CD14-positive monocyte (primary cell): ENCODE data around the gene DENND6A. TPM values are rescaled to one million over a fixed set of nuclear protein-coding genes. Genes with fewer than 3 reads are reported as not detected.

Source experiments
- DNase-seq, 3 donors: peaks; one replicate each; pipeline ENCODE4 v3.0.0-alpha.2; 2011 to 2022
- H2AFZ ChIP-seq: 2 replicates; pipeline ENCODE4 v1.6.0; 2012; ENCODE audit warnings: mild to moderate bottlenecking, low read depth, low read length, inconsistent platforms; ENCODE audit not compliant: insufficient read depth, poor library complexity, severe bottlenecking
- H3K27ac ChIP-seq, 2 donors: 1 replicate in 1 of 2; 2 replicates in 1 of 2; pipeline ENCODE4 v1.5.1; 2012 to 2013; ENCODE audit warnings: low read length in 2 of 2, control low read depth in 1 of 2, inconsistent platforms in 1 of 2, low read depth in 1 of 2, mild to moderate bottlenecking in 1 of 2
- H3K27me3 ChIP-seq, 2 donors: one replicate each; pipeline versions ENCODE4 v1.6.0 to v1.6.1; 2011 to 2013; ENCODE audit warnings: low read length in 2 of 2; ENCODE audit not compliant: control insufficient read depth in 2 of 2, insufficient read depth in 2 of 2
- H3K36me3 ChIP-seq, 2 donors: replicated peaks in 1 of 2; 1 replicate in 1 of 2; 2 replicates in 1 of 2; pipeline versions ENCODE4 v1.5.1 to v1.6.1; 2012 to 2013; ENCODE audit warnings: low read length in 2 of 2, control low read depth in 1 of 2, inconsistent platforms in 1 of 2, mild to moderate bottlenecking in 1 of 2; ENCODE audit not compliant: insufficient read depth in 2 of 2, control insufficient read depth in 1 of 2
- H3K4me1 ChIP-seq, 2 donors: 1 replicate in 1 of 2; 2 replicates in 1 of 2; pipeline versions ENCODE4 v1.5.1 to v1.6.1; 2012 to 2013; ENCODE audit warnings: low read length in 2 of 2, control low read depth in 1 of 2, inconsistent platforms in 1 of 2, mild to moderate bottlenecking in 1 of 2, moderate library complexity in 1 of 2; ENCODE audit not compliant: insufficient read depth in 2 of 2, control insufficient read depth in 1 of 2
- H3K4me2 ChIP-seq: replicated peaks from 2 replicates; pipeline ENCODE3; 2012; ENCODE audit warnings: low read length, moderate library complexity, mild to moderate bottlenecking; ENCODE audit not compliant: poor library complexity, severe bottlenecking; ENCODE audit errors: extremely low read depth
- H3K4me3 ChIP-seq, 3 experiments: fragments of 200-600 bp in 1 of 3; sonication (generic) in 1 of 3; replicated peaks in 1 of 3; 1 replicate in 2 of 3; 2 replicates in 1 of 3; pipeline ENCODE4 v1.5.1; 2011 to 2013; ENCODE audit warnings: low read length in 3 of 3, mild to moderate bottlenecking in 3 of 3, control low read depth in 2 of 3, low read depth in 2 of 3, inconsistent platforms in 1 of 3, moderate library complexity in 1 of 3
- H3K79me2 ChIP-seq: 2 replicates; pipeline ENCODE4 v1.6.0; 2012; ENCODE audit warnings: mild to moderate bottlenecking, control low read depth, inconsistent platforms, low read length, moderate library complexity; ENCODE audit not compliant: insufficient read depth
- H3K9ac ChIP-seq: 2 replicates; pipeline ENCODE4 v1.6.0; 2017; ENCODE audit warnings: low read length, mild to moderate bottlenecking; ENCODE audit not compliant: insufficient read depth, poor library complexity, severe bottlenecking
- H3K9me3 ChIP-seq, 2 donors: replicated peaks in 1 of 2; 1 replicate in 1 of 2; 2 replicates in 1 of 2; pipeline versions ENCODE4 v1.5.1 to v1.6.1; 2012 to 2013; ENCODE audit warnings: low read length in 2 of 2, control low read depth in 1 of 2; ENCODE audit not compliant: control insufficient read depth in 1 of 2, insufficient read depth in 1 of 2
- H4K20me1 ChIP-seq: 2 replicates; pipeline ENCODE4 v1.6.0; 2012; ENCODE audit warnings: mild to moderate bottlenecking, low read length, control low read depth, moderate library complexity; ENCODE audit not compliant: insufficient read depth
- H3K27ac Mint-ChIP-seq, 7 donors: one replicate each; pipeline ENCODE4 v1.8.0; 2020; ENCODE audit warnings: mild to moderate bottlenecking in 7 of 7, mixed read lengths in 7 of 7, moderate library complexity in 6 of 7, inconsistent platforms in 2 of 7
- H3K27me3 Mint-ChIP-seq, 3 donors: one replicate each; pipeline ENCODE4 v1.8.0; 2021 to 2022; ENCODE audit warnings: low read depth in 3 of 3, mild to moderate bottlenecking in 3 of 3, mixed read lengths in 3 of 3, moderate library complexity in 3 of 3, inconsistent platforms in 1 of 3
- H3K36me3 Mint-ChIP-seq, 2 donors: one replicate each; pipeline ENCODE4 v1.8.0; 2020; ENCODE audit warnings: mixed read lengths in 2 of 2, inconsistent platforms in 1 of 2, mild to moderate bottlenecking in 1 of 2
- H3K4me1 Mint-ChIP-seq: one replicate; pipeline ENCODE4 v1.8.0; 2020; ENCODE audit warnings: mild to moderate bottlenecking, mixed read lengths
- H3K4me3 Mint-ChIP-seq, 2 donors: one replicate each; pipeline ENCODE4 v1.8.0; 2020; ENCODE audit warnings: mild to moderate bottlenecking in 2 of 2, mixed read lengths in 2 of 2, moderate library complexity in 1 of 2
- H3K9me3 Mint-ChIP-seq, 7 donors: one replicate each; pipeline ENCODE4 v1.8.0; 2020 to 2022; ENCODE audit warnings: mixed read lengths in 7 of 7, mild to moderate bottlenecking in 6 of 7, moderate library complexity in 6 of 7, inconsistent platforms in 2 of 7
- WGBS: methylation state at CpG from one replicate; pipeline ENCODE4 v1.1.5; 2013; ENCODE audit warnings: missing lambda C conversion rate; ENCODE audit not compliant: insufficient coverage; 5-methylcytosine and 5-hydroxymethylcytosine counted together
- intact Hi-C, 2 donors: fragments of 100-400 bp; cut with micrococcal nuclease; formaldehyde crosslinking; loops; one replicate each; pipeline versions ENCODE4 v1.15.0 to v1.15.1; 2023
- polyA plus RNA-seq, 3 donors: library from polyadenylated mRNA; depleted of rRNA in 1 of 3; unstranded in 2 of 3; stranded (reverse) in 1 of 3; fragments of 300-500 nt in 2 of 3; fragments of >200 nt in 1 of 3; fragmentation: Illumina TruSeq in 2 of 3; gene quantifications; 1 replicate in 2 of 3; 2 replicates in 1 of 3; pipeline ENCODE4 v1.2.3, GENCODE V29; 2012 to 2021
- TF ChIP-seq, protein P1 (sequence below): fragments of 200-600 bp; IDR thresholded peaks from one replicate; pipeline ENCODE4 v1.8.0; 2022; ENCODE audit warnings: antibody characterized with exemption, mild to moderate bottlenecking

DENND6A gene
- polyA plus RNA-seq, 3 donors = 10.8 to 20.8 (median 15.4) TPM

DNA sequence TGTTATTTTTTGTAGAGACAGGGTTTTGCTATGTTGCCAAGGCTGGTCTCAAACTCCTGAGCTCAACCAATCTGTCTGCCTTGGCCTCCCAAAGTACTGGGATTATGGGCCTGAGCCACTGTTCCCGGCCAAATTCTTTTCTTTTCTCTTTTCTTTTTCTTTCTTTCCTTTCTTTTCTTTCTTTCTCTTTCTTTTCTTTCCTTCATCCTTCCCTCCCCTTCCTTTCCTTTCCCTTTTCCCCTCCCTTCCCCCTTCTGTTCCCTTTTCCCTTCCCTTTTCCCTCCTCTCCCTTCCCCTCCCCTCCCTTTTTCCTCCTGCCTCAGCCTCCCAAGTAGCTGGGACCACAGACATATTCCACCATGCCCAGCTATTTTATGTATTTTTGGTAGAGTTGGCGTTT, 92.7 kb downstream of the DENND6A start:
- Mint-ChIP-seq H3K36me3 (peaks cover 13 to 23% of the 10 kb centered on the region in 2 donors), H3K4me1 (peaks cover 18% of the 10 kb centered on the region), H3K27me3 (peaks cover 0 to 3% (median 0%) of the 10 kb centered on the region in 3 donors), H3K4me3 (no peak overlapping the region), H3K9me3 (peaks cover 0 to 3% (median 0%) of the 10 kb centered on the region in 7 donors), H3K27ac (peak overlapping the region in 2 of 7 donors; percentile 21 to 62)
- Histone ChIP-seq H3K9ac (no peak overlapping the region), H4K20me1 (peaks cover 17% of the 10 kb centered on the region), H3K4me2 (no peak overlapping the region), H3K4me3 (no peak overlapping the region), H3K27ac (no peak overlapping the region), H3K4me1 (peaks cover 17 to 24% of the 10 kb centered on the region in 2 donors), H3K27me3 (no peaks in the 10 kb centered on the region), H3K36me3 (peaks cover 0 to 3% of the 10 kb centered on the region in 2 donors), H2AFZ (no peak overlapping the region), H3K79me2 (peaks cover 30% of the 10 kb centered on the region), H3K9me3 (no peaks in the 10 kb centered on the region)
- TF ChIP-seq, protein P1, sequence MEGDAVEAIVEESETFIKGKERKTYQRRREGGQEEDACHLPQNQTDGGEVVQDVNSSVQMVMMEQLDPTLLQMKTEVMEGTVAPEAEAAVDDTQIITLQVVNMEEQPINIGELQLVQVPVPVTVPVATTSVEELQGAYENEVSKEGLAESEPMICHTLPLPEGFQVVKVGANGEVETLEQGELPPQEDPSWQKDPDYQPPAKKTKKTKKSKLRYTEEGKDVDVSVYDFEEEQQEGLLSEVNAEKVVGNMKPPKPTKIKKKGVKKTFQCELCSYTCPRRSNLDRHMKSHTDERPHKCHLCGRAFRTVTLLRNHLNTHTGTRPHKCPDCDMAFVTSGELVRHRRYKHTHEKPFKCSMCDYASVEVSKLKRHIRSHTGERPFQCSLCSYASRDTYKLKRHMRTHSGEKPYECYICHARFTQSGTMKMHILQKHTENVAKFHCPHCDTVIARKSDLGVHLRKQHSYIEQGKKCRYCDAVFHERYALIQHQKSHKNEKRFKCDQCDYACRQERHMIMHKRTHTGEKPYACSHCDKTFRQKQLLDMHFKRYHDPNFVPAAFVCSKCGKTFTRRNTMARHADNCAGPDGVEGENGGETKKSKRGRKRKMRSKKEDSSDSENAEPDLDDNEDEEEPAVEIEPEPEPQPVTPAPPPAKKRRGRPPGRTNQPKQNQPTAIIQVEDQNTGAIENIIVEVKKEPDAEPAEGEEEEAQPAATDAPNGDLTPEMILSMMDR = no peak
- DNase-seq = no peak
- WGBS = 100% methylated on average over 1 of the region's 2 CpGs
- intact Hi-C loops = no loop called here

DNA sequence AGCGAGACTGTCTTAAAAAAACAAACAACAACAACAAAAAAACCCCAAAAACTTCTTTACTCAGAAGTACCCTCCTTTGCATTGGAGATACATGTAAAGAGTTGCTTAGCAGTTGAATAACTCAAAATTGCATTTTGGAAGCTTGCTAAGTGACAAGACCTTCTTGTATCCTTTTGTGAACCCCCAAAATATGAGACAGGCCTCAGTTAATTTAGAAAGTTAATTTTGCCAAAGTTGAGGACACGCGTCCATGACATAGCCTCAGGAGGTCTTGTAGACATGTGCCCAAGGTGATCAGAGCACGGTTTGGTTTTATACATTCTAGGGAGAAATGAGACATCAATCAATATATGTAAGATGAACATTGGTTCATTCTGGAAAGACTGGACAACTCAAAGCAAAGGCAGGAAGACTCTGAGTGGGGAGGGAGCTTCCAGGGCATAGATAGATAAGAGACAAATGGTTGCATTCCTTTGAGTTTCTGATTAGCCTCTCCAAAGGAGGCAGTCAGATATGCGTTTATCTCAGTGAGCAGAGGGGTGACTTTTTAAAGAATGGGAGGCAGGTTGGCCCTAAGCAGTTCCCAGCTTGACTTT, 94.0 kb downstream of the DENND6A start:
- Mint-ChIP-seq H3K27me3 (peaks cover 0 to 3% (median 0%) of the 10 kb centered on the region in 3 donors), H3K4me1 (peaks cover 30% of the 10 kb centered on the region), H3K9me3 (peaks cover 0 to 2% (median 0%) of the 10 kb centered on the region in 7 donors), H3K4me3 (peak overlapping the region; percentile 96 to 99), H3K36me3 (peaks cover 15 to 24% of the 10 kb centered on the region in 2 donors), H3K27ac (peak overlapping the region; percentile 99 to 100 (median 100))
- Histone ChIP-seq H3K9ac (peak overlapping the region; percentile 83), H3K9me3 (no peaks in the 10 kb centered on the region), H3K4me3 (peak overlapping the region; percentile 67 to 97 (median 75)), H3K4me1 (peaks cover 20 to 31% of the 10 kb centered on the region in 2 donors), H3K79me2 (peaks cover 44% of the 10 kb centered on the region), H3K4me2 (peak overlapping the region; percentile 88), H3K27ac (peak overlapping the region; percentile 97 to 99), H2AFZ (peak overlapping the region; percentile 70), H4K20me1 (peaks cover 31% of the 10 kb centered on the region), H3K27me3 (no peaks in the 10 kb centered on the region), H3K36me3 (no peaks in the 10 kb centered on the region)
- no peak for DNase-seq
- TF ChIP-seq, protein P1 = no peak
- intact Hi-C loops = loop anchor here (5.0 to 10.0 kb wide), 4 partner anchors 42 to 158 kb away; partner anchors contain the start of genes DENND6A (in 1 of the 2), PDE12 (in 1 of the 2) and SLMAP (in 1 of the 2)
- 92% methylated on average over 4 of the region's 5 CpGs for WGBS
